GM23338 (cell line): ENCODE results near the gene SPRED2. TPM values are rescaled to one million over a fixed set of nuclear protein-coding genes. Genes with fewer than 3 reads are reported as not detected.

ENCODE experiments used
- ATAC-seq: fragments of 200-7000 bp; cut with Tn5 transposase; 3 replicates; pipeline ENCODE4 v1.9.1; 2020
- DNase-seq: peaks from one replicate; pipeline ENCODE4 v3.0.0-alpha.2; 2015; ENCODE audit warnings: low spot score
- H2AFZ ChIP-seq: fragments of 200-600 bp; sonication (generic); 2 replicates; pipeline ENCODE4 v1.8.0; 2016; ENCODE audit warnings: antibody characterized with exemption, mild to moderate bottlenecking, moderate library complexity
- H3F3A ChIP-seq: fragments of 200-600 bp; sonication (generic); replicated peaks from 2 replicates; pipeline ENCODE4 v1.8.0; 2017; ENCODE audit warnings: antibody characterized with exemption, mixed run types, low read depth
- H3K27ac ChIP-seq: fragments of 200-600 bp; sonication (generic); 2 replicates; pipeline ENCODE4 v1.6.1; 2016; ENCODE audit warnings: low read depth
- H3K27me3 ChIP-seq: fragments of 200-600 bp; sonication (generic); 2 replicates; pipeline ENCODE4 v1.8.0; 2016; ENCODE audit warnings: mild to moderate bottlenecking, mixed run types, moderate library complexity; ENCODE audit not compliant: insufficient read depth
- H3K36me3 ChIP-seq: fragments of 200-600 bp; sonication (generic); 2 replicates; pipeline ENCODE4 v1.8.0; 2016; ENCODE audit warnings: mild to moderate bottlenecking; ENCODE audit not compliant: insufficient read depth
- H3K4me1 ChIP-seq: fragments of 200-600 bp; sonication (generic); 2 replicates; pipeline ENCODE4 v1.8.0; 2016; ENCODE audit warnings: mild to moderate bottlenecking, moderate library complexity; ENCODE audit not compliant: insufficient read depth
- H3K4me2 ChIP-seq: fragments of 200-600 bp; sonication (generic); 2 replicates; pipeline ENCODE4 v1.7.1; 2017; ENCODE audit warnings: mixed run types
- H3K4me3 ChIP-seq: fragments of 200-600 bp; sonication (generic); 2 replicates; pipeline ENCODE4 v1.6.1; 2016; ENCODE audit warnings: mixed run types
- H3K79me2 ChIP-seq: fragments of 200-600 bp; sonication (generic); replicated peaks from 2 replicates; pipeline ENCODE4 v1.8.0; 2017; ENCODE audit warnings: mild to moderate bottlenecking; ENCODE audit not compliant: insufficient read depth
- H3K9me2 ChIP-seq: fragments of 200-600 bp; sonication (generic); 2 replicates; pipeline ENCODE4 v1.8.0; 2017; ENCODE audit not compliant: insufficient read depth
- H4K20me1 ChIP-seq: fragments of 200-600 bp; sonication (generic); replicated peaks from 2 replicates; pipeline ENCODE4 v1.8.0; 2017; ENCODE audit warnings: mild to moderate bottlenecking; ENCODE audit not compliant: insufficient read depth
- H3K27ac Mint-ChIP-seq: 2 replicates; pipeline ENCODE4 v1.8.0; 2020; ENCODE audit warnings: inconsistent platforms, mild to moderate bottlenecking, moderate library complexity, mixed read lengths
- H3K27me3 Mint-ChIP-seq: 3 replicates; pipeline ENCODE4 v1.8.0; 2022; ENCODE audit warnings: low read depth, mild to moderate bottlenecking, moderate library complexity, mixed read lengths, inconsistent platforms; ENCODE audit not compliant: insufficient read depth, poor library complexity
- H3K36me3 Mint-ChIP-seq: 3 replicates; pipeline ENCODE4 v1.8.0; 2021; ENCODE audit warnings: low read depth, mild to moderate bottlenecking, inconsistent platforms, moderate library complexity, mixed read lengths
- H3K4me1 Mint-ChIP-seq: 3 replicates; pipeline ENCODE4 v1.8.0; 2020; ENCODE audit warnings: mild to moderate bottlenecking, inconsistent platforms, mixed read lengths
- H3K4me3 Mint-ChIP-seq: 3 replicates; pipeline ENCODE4 v1.8.0; 2021; ENCODE audit warnings: moderate library complexity, mild to moderate bottlenecking, inconsistent platforms, mixed read lengths
- H3K9me3 Mint-ChIP-seq: 3 replicates; pipeline ENCODE4 v1.8.0; 2020; ENCODE audit warnings: moderate library complexity, mild to moderate bottlenecking, inconsistent platforms, mixed read lengths
- CREB1 ChIP-seq: fragments of 250-450 bp; sonication (Bioruptor Pico); IDR thresholded peaks from 2 replicates; pipeline ENCODE4 v1.5.0; 2020; ENCODE audit warnings: low read depth, mild to moderate bottlenecking, moderate library complexity
- CTCF ChIP-seq, 2 experiments: fragments of 200-600 bp in 1 of 2; sonication (generic) in 1 of 2; conservative IDR thresholded peaks; 2 replicates each; pipeline versions ENCODE4 v1.5.1 to v1.6.1; 2016 to 2017; ENCODE audit warnings: antibody characterized with exemption in 2 of 2, low read depth in 2 of 2, mild to moderate bottlenecking in 2 of 2, moderate library complexity in 1 of 2
- EZH2 ChIP-seq: fragments of 200-600 bp; sonication (generic); IDR thresholded peaks from one replicate; pipeline ENCODE4 v1.8.0; 2017; ENCODE audit warnings: antibody characterized with exemption, mild to moderate bottlenecking, low read depth; ENCODE audit not compliant: unreplicated experiment
- EZH2phosphoT487 ChIP-seq: fragments of 200-600 bp; sonication (generic); IDR thresholded peaks from one replicate; pipeline ENCODE4 v1.8.1; 2018; ENCODE audit warnings: antibody characterized with exemption; ENCODE audit not compliant: unreplicated experiment
- JUNB ChIP-seq: IDR thresholded peaks from one replicate; pipeline ENCODE4 v1.6.1; 2016; ENCODE audit warnings: antibody characterized with exemption; ENCODE audit not compliant: unreplicated experiment
- NANOG ChIP-seq: IDR thresholded peaks from 2 replicates; pipeline ENCODE4 v1.6.1; 2016; ENCODE audit warnings: antibody characterized with exemption, borderline replicate concordance
- POLR2AphosphoS5 ChIP-seq: IDR thresholded peaks from 2 replicates; pipeline ENCODE4 v1.6.1; 2016; ENCODE audit warnings: antibody characterized with exemption, low read depth
- REST ChIP-seq: IDR thresholded peaks from one replicate; pipeline ENCODE4 v1.6.1; 2018; ENCODE audit warnings: antibody characterized with exemption; ENCODE audit not compliant: unreplicated experiment
- STAT1 ChIP-seq: IDR thresholded peaks from one replicate; pipeline ENCODE4 v1.6.1; 2016; ENCODE audit warnings: antibody characterized with exemption; ENCODE audit not compliant: unreplicated experiment
- ZNF114 ChIP-seq: fragments of 250-450 bp; sonication (Bioruptor Pico); IDR thresholded peaks from 2 replicates; pipeline ENCODE4 v1.5.0; 2020; ENCODE audit warnings: mild to moderate bottlenecking, moderate library complexity
- ZNF331 ChIP-seq: fragments of 250-450 bp; sonication (Bioruptor Pico); IDR thresholded peaks from 2 replicates; pipeline ENCODE4 v1.5.0; 2020; ENCODE audit warnings: low read depth, mild to moderate bottlenecking, moderate library complexity
- polyA plus RNA-seq: library from polyadenylated mRNA; unstranded; fragments of >200 nt; fragmentation: Nextera tagmentation; extraction: Ambion mirVana; gene quantifications from 2 replicates; pipeline ENCODE4 v1.2.1, GENCODE V29; 2016
- total RNA-seq: library from RNA; depleted of rRNA; stranded (reverse); fragments of >200 nt; shearing (Covaris generic); gene quantifications from 2 replicates; pipeline ENCODE4 v1.2.3, GENCODE V29; 2014
- TF ChIP-seq, protein P1 (sequence below): fragments of 250-450 bp; sonication (Bioruptor Pico); IDR thresholded peaks from 2 replicates; pipeline ENCODE4 v1.5.0; 2020; ENCODE audit warnings: mild to moderate bottlenecking, moderate library complexity
- TF ChIP-seq, protein P2 (sequence below): IDR thresholded peaks from 2 replicates; pipeline ENCODE4 v1.6.1; 2016; ENCODE audit warnings: antibody characterized with exemption

The SPRED2 gene
- total and polyA plus RNA-seq, 2 experiments from 2014 or later: 8.7 to 13.0 TPM

DNA sequence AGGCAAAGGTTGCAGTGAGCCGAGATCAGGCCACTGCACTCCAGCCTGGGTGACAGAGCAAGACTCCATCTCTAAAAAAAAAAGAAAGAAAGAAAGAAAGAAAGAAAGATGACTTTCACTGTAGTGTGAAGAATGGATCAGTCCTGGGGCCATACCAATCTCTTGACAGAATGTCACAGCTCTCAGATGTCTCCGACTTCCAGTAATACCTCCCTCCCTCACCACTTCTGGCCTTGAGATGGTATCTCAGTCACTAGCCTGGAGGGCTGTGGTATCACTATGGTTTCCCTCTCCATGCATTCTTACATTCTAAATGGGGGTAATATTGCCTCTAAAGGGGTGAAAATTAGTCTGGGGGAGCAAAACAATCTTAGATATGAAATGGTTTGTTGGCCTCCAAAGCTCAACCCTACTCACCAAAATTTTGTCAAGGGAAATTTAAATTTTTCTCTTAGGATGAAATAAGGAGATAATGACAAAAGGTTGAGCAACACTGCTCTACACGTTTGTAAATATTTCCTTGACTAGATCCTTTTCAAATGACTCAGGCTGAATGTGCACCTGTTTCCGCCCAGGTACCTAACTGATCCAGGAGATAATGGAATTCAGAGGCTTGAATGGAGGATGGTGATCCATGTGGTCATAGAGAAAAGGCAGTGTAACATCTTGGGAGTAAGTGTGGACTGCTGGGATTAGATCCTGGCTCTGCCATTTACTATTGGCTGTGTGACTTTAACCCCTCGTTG, 19.9 kb upstream of the SPRED2 start:
- H3K27ac ChIP-seq: no peak overlapping the region
- no peak for DNase-seq

More for the DNA sequence above, 19.9 kb upstream of the SPRED2 start:
- no peak overlapping the region for H3K27ac Mint-ChIP-seq
- TF ChIP-seq EZH2phosphoT487 (no peak), CREB1 (CRISPR knock-in tag) (no peak), CTCF (conservative IDR thresholded peaks at IDR 0.05; ENCODE audit: low read depth in 2 of 2) (no peak), POLR2AphosphoS5 (no peak), NANOG (no peak), ZNF114 (CRISPR knock-in tag) (no peak), JUNB (no peak), REST (no peak), STAT1 (no peak), EZH2 (no peak), ZNF331 (CRISPR knock-in tag) (no peak)
- TF ChIP-seq, protein P1, sequence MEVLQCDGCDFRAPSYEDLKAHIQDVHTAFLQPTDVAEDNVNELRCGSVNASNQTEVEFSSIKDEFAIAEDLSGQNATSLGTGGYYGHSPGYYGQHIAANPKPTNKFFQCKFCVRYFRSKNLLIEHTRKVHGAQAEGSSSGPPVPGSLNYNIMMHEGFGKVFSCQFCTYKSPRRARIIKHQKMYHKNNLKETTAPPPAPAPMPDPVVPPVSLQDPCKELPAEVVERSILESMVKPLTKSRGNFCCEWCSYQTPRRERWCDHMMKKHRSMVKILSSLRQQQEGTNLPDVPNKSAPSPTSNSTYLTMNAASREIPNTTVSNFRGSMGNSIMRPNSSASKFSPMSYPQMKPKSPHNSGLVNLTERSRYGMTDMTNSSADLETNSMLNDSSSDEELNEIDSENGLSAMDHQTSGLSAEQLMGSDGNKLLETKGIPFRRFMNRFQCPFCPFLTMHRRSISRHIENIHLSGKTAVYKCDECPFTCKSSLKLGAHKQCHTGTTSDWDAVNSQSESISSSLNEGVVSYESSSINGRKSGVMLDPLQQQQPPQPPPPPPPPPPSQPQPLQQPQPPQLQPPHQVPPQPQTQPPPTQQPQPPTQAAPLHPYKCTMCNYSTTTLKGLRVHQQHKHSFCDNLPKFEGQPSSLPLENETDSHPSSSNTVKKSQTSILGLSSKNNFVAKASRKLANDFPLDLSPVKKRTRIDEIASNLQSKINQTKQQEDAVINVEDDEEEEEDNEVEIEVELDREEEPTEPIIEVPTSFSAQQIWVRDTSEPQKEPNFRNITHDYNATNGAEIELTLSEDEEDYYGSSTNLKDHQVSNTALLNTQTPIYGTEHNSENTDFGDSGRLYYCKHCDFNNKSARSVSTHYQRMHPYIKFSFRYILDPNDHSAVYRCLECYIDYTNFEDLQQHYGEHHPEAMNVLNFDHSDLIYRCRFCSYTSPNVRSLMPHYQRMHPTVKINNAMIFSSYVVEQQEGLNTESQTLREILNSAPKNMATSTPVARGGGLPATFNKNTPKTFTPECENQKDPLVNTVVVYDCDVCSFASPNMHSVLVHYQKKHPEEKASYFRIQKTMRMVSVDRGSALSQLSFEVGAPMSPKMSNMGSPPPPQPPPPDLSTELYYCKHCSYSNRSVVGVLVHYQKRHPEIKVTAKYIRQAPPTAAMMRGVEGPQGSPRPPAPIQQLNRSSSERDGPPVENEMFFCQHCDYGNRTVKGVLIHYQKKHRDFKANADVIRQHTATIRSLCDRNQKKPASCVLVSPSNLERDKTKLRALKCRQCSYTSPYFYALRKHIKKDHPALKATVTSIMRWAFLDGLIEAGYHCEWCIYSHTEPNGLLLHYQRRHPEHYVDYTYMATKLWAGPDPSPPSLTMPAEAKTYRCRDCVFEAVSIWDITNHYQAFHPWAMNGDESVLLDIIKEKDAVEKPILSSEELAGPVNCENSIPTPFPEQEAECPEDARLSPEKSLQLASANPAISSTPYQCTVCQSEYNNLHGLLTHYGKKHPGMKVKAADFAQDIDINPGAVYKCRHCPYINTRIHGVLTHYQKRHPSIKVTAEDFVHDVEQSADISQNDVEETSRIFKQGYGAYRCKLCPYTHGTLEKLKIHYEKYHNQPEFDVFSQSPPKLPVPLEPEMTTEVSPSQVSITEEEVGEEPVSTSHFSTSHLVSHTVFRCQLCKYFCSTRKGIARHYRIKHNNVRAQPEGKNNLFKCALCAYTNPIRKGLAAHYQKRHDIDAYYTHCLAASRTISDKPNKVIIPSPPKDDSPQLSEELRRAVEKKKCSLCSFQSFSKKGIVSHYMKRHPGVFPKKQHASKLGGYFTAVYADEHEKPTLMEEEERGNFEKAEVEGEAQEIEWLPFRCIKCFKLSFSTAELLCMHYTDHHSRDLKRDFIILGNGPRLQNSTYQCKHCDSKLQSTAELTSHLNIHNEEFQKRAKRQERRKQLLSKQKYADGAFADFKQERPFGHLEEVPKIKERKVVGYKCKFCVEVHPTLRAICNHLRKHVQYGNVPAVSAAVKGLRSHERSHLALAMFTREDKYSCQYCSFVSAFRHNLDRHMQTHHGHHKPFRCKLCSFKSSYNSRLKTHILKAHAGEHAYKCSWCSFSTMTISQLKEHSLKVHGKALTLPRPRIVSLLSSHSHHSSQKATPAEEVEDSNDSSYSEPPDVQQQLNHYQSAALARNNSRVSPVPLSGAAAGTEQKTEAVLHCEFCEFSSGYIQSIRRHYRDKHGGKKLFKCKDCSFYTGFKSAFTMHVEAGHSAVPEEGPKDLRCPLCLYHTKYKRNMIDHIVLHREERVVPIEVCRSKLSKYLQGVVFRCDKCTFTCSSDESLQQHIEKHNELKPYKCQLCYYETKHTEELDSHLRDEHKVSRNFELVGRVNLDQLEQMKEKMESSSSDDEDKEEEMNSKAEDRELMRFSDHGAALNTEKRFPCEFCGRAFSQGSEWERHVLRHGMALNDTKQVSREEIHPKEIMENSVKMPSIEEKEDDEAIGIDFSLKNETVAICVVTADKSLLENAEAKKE: no peak
- TF ChIP-seq, protein P2, sequence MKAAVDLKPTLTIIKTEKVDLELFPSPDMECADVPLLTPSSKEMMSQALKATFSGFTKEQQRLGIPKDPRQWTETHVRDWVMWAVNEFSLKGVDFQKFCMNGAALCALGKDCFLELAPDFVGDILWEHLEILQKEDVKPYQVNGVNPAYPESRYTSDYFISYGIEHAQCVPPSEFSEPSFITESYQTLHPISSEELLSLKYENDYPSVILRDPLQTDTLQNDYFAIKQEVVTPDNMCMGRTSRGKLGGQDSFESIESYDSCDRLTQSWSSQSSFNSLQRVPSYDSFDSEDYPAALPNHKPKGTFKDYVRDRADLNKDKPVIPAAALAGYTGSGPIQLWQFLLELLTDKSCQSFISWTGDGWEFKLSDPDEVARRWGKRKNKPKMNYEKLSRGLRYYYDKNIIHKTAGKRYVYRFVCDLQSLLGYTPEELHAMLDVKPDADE: no peak
- H3K36me3 Mint-ChIP-seq: no peaks in the 10 kb centered on the region
- no peaks in the 10 kb centered on the region for H3F3A ChIP-seq
- H3K4me3 ChIP-seq: no peak overlapping the region
- H3K4me2 ChIP-seq: no peak overlapping the region
- no peak overlapping the region for H3K4me3 Mint-ChIP-seq
- H3K9me3 Mint-ChIP-seq: no peaks in the 10 kb centered on the region; the same call in 2 of the 3 replicates
- no peaks in the 10 kb centered on the region for H3K4me1 ChIP-seq
- no peak overlapping the region for H2AFZ ChIP-seq
- ATAC-seq: no peak
- no peaks in the 10 kb centered on the region for H3K36me3 ChIP-seq
- H3K79me2 ChIP-seq: no peaks in the 10 kb centered on the region
- H3K27me3 Mint-ChIP-seq: peaks cover 2% of the 10 kb centered on the region
- no peaks in the 10 kb centered on the region for H4K20me1 ChIP-seq
- H3K4me1 Mint-ChIP-seq: peaks cover 10% of the 10 kb centered on the region; the same call in 2 of the 3 replicates
- H3K9me2 ChIP-seq: no peaks in the 10 kb centered on the region
- H3K27me3 ChIP-seq: no peaks in the 10 kb centered on the region
